ENCODE measurements around the gene SETX. TPM values are rescaled to one million over a fixed set of nuclear protein-coding genes. Genes with fewer than 3 reads are reported as not detected.

The SETX gene
- total RNA-seq, 1 donor from 2014 or later: 45.8 TPM

- intact Hi-C loops (cut with micrococcal nuclease): no loop called here
- Mint-ChIP-seq H3K36me3 (ENCODE audit: low read depth) (peaks cover 12% of the 10 kb centered on the region), H3K9me3 (no peaks in the 10 kb centered on the region), H3K27ac (no peak overlapping the region), H3K4me3 (no peak overlapping the region), H3K4me1 (peaks cover 15% of the 10 kb centered on the region), H3K27me3 (peaks cover 2% of the 10 kb centered on the region)
- DNase-seq: no peak
Observed at GRCh38 chr9:132370592-132370991, 15.8 kb upstream of the SETX start.

- Mint-ChIP-seq H3K27me3 (peaks cover 2% of the 10 kb centered on the region), H3K4me1 (peaks cover 15% of the 10 kb centered on the region), H3K36me3 (ENCODE audit: low read depth) (peaks cover 6% of the 10 kb centered on the region), H3K9me3 (no peaks in the 10 kb centered on the region), H3K4me3 (no peak overlapping the region), H3K27ac (no peak overlapping the region)
- no peak for DNase-seq
- intact Hi-C loops (cut with micrococcal nuclease): no loop called here
Observed at GRCh38 chr9:132369421-132369820, 14.6 kb upstream of the SETX start.

- Mint-ChIP-seq H3K9me3 (no peaks in the 10 kb centered on the region), H3K27me3 (peaks cover 2% of the 10 kb centered on the region), H3K36me3 (ENCODE audit: low read depth) (peaks cover 4% of the 10 kb centered on the region), H3K4me3 (no peak overlapping the region), H3K27ac (no peak overlapping the region), H3K4me1 (peaks cover 5% of the 10 kb centered on the region)
- no peak for DNase-seq
- intact Hi-C loops (cut with micrococcal nuclease): no loop called here
Observed at GRCh38 chr9:132367613-132368313, 13.0 kb upstream of the SETX start.

GRCh38 chr9:132366481-132366880 lies 11.7 kb upstream of the SETX start:
- Mint-ChIP-seq H3K4me3 (no peak overlapping the region), H3K36me3 (ENCODE audit: low read depth) (no peaks in the 10 kb centered on the region), H3K9me3 (no peaks in the 10 kb centered on the region), H3K27ac (no peak overlapping the region), H3K4me1 (no peaks in the 10 kb centered on the region), H3K27me3 (peaks cover 2% of the 10 kb centered on the region)
- no peak for DNase-seq
- intact Hi-C loops (cut with micrococcal nuclease): no loop called here

- no peak overlapping the region for H3K27ac Mint-ChIP-seq
- no peaks in the 10 kb centered on the region for H3K36me3 Mint-ChIP-seq (ENCODE audit: low read depth)
- H3K4me3 Mint-ChIP-seq: no peak overlapping the region
- no peaks in the 10 kb centered on the region for H3K4me1 Mint-ChIP-seq
- peaks cover 2% of the 10 kb centered on the region for H3K27me3 Mint-ChIP-seq
- intact Hi-C loops (cut with micrococcal nuclease): no loop called here
- DNase-seq: no peak
- no peaks in the 10 kb centered on the region for H3K9me3 Mint-ChIP-seq
Observed at GRCh38 chr9:132365986-132366385, 11.2 kb upstream of the SETX start.

- peaks cover 2% of the 10 kb centered on the region for H3K36me3 Mint-ChIP-seq (ENCODE audit: low read depth)
- no peak for DNase-seq
- H3K9me3 Mint-ChIP-seq: no peaks in the 10 kb centered on the region
- intact Hi-C loops (cut with micrococcal nuclease): no loop called here
- H3K27ac Mint-ChIP-seq: no peak overlapping the region
- H3K4me1 Mint-ChIP-seq: peaks cover 2% of the 10 kb centered on the region
- peaks cover 4% of the 10 kb centered on the region for H3K27me3 Mint-ChIP-seq
- no peak overlapping the region for H3K4me3 Mint-ChIP-seq
Observed at GRCh38 chr9:132364068-132364467, 9.3 kb upstream of the SETX start.

GRCh38 chr9:132357764-132358163 lies 3.0 kb upstream of the SETX start:
- intact Hi-C loops (cut with micrococcal nuclease): no loop called here
- Mint-ChIP-seq H3K9me3 (no peaks in the 10 kb centered on the region), H3K36me3 (ENCODE audit: low read depth) (peaks cover 18% of the 10 kb centered on the region), H3K27ac (no peak overlapping the region), H3K27me3 (peaks cover 4% of the 10 kb centered on the region), H3K4me1 (peaks cover 24% of the 10 kb centered on the region), H3K4me3 (no peak overlapping the region)
- no peak for DNase-seq

- Mint-ChIP-seq H3K27ac (no peak overlapping the region), H3K27me3 (peaks cover 4% of the 10 kb centered on the region), H3K36me3 (ENCODE audit: low read depth) (peaks cover 29% of the 10 kb centered on the region), H3K9me3 (no peaks in the 10 kb centered on the region), H3K4me3 (peak overlapping the region; percentile 45), H3K4me1 (peaks cover 36% of the 10 kb centered on the region)
- intact Hi-C loops (cut with micrococcal nuclease): no loop called here
- no peak for DNase-seq
Observed at GRCh38 chr9:132356324-132356924, 1.6 kb upstream of the SETX start.

GRCh38 chr9:132351404-132352045 lies 3.3 kb downstream of the SETX start:
- H3K27ac Mint-ChIP-seq: peak overlapping the region; percentile 65
- H3K9me3 Mint-ChIP-seq: no peaks in the 10 kb centered on the region
- H3K27me3 Mint-ChIP-seq: no peaks in the 10 kb centered on the region
- intact Hi-C loops (cut with micrococcal nuclease): loop anchor here (5.0 kb wide), 3 partner anchors 136 to 1074 kb away; partner anchors contain the start of genes FAM78A and GTF3C4
- H3K36me3 Mint-ChIP-seq (ENCODE audit: low read depth): peaks cover 55% of the 10 kb centered on the region
- DNase-seq: no peak
- H3K4me3 Mint-ChIP-seq: peak overlapping the region; percentile 74
- H3K4me1 Mint-ChIP-seq: peaks cover 43% of the 10 kb centered on the region

- Mint-ChIP-seq H3K4me1 (peaks cover 43% of the 10 kb centered on the region), H3K36me3 (ENCODE audit: low read depth) (peaks cover 60% of the 10 kb centered on the region)
- intact Hi-C loops (cut with micrococcal nuclease): loop anchor here (1.0 to 5.0 kb wide), 4 partner anchors 53 to 1074 kb away; partner anchors contain the start of genes FAM78A and GTF3C4
Observed at GRCh38 chr9:132350861-132351315, 3.9 kb downstream of the SETX start.

GRCh38 chr9:132348676-132349075 lies 6.1 kb downstream of the SETX start:
- no peak overlapping the region for H3K4me3 Mint-ChIP-seq
- peaks cover 38% of the 10 kb centered on the region for H3K4me1 Mint-ChIP-seq
- H3K27me3 Mint-ChIP-seq: no peaks in the 10 kb centered on the region

More at GRCh38 chr9:132350861-132351315, 3.9 kb downstream of the SETX start:
- DNase-seq: peak; percentile 80
- H3K27me3 Mint-ChIP-seq: no peaks in the 10 kb centered on the region
- peak overlapping the region; percentile 65 for H3K27ac Mint-ChIP-seq
- no peaks in the 10 kb centered on the region for H3K9me3 Mint-ChIP-seq
- peak overlapping the region; percentile 74 for H3K4me3 Mint-ChIP-seq

GRCh38 chr9:132346177-132346576 lies 8.6 kb downstream of the SETX start:
- intact Hi-C loops (cut with micrococcal nuclease): no loop called here
- H3K4me1 Mint-ChIP-seq: peaks cover 18% of the 10 kb centered on the region
- peaks cover 66% of the 10 kb centered on the region for H3K36me3 Mint-ChIP-seq (ENCODE audit: low read depth)
- no peak overlapping the region for H3K27ac Mint-ChIP-seq
- H3K27me3 Mint-ChIP-seq: no peaks in the 10 kb centered on the region
- H3K4me3 Mint-ChIP-seq: no peak overlapping the region
- no peak for DNase-seq
- H3K9me3 Mint-ChIP-seq: no peaks in the 10 kb centered on the region

More at GRCh38 chr9:132348676-132349075, 6.1 kb downstream of the SETX start:
- DNase-seq: no peak
- intact Hi-C loops (cut with micrococcal nuclease): no loop called here
- H3K27ac Mint-ChIP-seq: peak overlapping the region; percentile 85
- H3K9me3 Mint-ChIP-seq: no peaks in the 10 kb centered on the region
- peaks cover 67% of the 10 kb centered on the region for H3K36me3 Mint-ChIP-seq (ENCODE audit: low read depth)

- DNase-seq: no peak
- H3K27ac Mint-ChIP-seq: no peak overlapping the region
Observed at GRCh38 chr9:132341177-132341840, 13.5 kb downstream of the SETX start.

More at GRCh38 chr9:132341177-132341840, 13.5 kb downstream of the SETX start:
- peaks cover 13% of the 10 kb centered on the region for H3K4me1 Mint-ChIP-seq
- intact Hi-C loops (cut with micrococcal nuclease): no loop called here
- peaks cover 78% of the 10 kb centered on the region for H3K36me3 Mint-ChIP-seq (ENCODE audit: low read depth)
- H3K4me3 Mint-ChIP-seq: no peak overlapping the region
- H3K27me3 Mint-ChIP-seq: no peaks in the 10 kb centered on the region
- no peaks in the 10 kb centered on the region for H3K9me3 Mint-ChIP-seq

All from activated CD4-positive, alpha-beta T cell treated with anti-CD3 and anti-CD28 coated beads, Interleukin-2, amount 10 ng/mL, durations not matched to agents 24 days and 14 days (primary cell).